Hippocampal formation (tissue), 2 donors: ENCODE data around the gene PDF.
"Not testable (repeated sequence)": the region's sequence is repeated elsewhere in the genome, so short reads cannot be mapped to it uniquely, and the experiment has no call there.

ENCODE experiments used
- DNase-seq, 2 donors: peaks; one replicate each; lab custom pipeline; 2025; lab: John Stamatoyannopoulos, UW

PDF gene

DNA sequence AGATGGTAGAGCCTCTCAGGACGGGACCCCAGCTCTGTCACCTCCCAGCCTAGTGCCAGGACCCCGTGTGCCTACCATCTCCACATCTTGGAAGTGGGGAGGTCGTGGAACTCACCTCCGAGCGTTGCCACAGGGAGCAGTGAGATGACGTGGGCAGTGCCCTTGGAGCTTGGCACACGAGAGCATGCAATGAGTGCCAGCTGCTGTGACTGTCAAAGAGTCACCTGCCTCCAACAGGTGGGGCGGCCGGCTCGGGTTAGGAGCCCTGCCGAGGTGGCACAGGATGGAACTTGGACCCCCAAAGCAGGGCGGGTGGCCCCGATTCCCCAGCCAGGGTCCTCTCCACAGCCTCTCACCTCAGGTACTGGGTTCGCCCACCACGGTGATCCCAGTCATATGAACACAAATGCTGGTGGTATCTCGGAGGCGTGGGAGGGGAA lies 13.8 kb downstream of the PDF start:
- no peak for DNase-seq

DNA sequence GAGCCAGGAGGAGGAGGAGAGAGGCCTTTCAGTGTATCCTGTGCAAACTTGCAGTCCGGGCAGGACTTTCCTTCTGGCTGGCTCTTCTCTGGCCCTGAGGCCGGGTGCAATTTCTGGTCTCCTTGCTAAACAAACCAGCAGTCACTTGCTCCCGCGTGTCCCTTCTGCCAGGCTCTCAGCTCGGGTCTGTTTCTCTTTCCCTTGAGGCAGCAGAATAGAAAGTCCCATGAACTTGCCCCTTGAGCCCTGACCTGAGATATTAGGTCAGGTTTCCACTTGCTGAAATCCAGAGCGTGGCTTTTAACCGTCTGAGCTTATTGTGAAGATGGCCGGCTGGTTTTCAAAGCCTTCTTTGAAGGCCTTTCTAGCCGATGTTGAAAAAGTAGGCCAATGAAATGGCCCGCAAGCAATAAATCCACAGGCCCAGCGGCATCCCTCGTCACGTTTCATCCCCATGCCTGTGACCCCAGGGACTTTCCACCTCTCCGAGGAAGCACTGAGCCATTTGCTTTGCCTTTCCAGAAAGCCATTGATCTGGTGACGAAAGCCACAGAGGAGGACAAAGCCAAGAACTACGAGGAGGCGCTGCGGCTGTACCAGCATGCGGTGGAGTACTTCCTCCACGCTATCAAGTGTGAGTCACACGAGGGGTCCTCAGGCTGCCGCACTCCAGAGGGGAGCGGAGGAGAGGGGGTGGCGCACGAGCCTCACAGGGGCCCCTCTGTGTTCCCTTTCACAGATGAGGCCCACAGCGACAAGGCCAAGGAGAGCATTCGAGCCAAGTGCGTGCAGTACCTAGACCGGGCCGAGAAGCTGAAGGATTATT lies 14.7 kb downstream of the PDF start:
- DNase-seq, result no peak

DNA sequence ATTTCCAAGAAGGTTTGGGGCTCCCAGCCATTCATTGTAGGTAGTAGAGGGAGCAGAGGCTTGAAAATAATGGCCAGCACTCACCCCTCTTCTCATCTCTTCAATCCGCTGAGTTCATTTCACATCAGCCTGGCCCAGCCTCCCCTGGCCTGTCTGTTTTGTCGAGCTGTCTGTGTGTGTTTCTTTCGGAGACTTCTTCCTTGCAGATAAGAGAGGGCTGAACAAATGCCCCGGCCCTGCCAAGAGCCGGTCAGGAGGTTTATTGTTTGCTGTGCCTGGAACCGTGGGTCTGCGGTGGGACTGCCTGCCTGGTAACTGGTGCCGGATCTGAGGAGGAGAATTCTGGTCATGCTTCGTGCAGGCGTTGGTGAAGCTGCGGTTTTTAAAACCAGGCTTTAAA lies 15.9 kb downstream of the PDF start:
- DNase-seq, result no peak

DNA sequence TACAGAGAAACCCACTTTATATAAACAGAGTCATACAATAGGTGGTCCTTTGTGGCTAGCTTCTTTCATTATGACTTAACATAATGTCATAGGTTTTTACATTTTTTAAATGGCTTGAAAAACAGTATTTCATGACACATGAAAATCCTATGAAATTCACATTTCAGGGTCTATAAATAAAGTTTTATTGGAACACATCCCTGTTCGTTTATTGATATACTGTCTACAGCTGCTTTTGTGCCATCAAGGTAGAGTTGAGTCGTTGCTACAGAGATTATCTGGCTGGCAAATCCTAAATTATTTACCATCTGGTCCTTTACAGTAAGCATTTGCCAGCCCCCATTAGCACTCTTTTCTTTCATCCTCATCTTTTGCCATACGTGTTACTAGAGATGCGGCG lies 16.9 kb downstream of the PDF start:
- DNase-seq, result no peak

DNA sequence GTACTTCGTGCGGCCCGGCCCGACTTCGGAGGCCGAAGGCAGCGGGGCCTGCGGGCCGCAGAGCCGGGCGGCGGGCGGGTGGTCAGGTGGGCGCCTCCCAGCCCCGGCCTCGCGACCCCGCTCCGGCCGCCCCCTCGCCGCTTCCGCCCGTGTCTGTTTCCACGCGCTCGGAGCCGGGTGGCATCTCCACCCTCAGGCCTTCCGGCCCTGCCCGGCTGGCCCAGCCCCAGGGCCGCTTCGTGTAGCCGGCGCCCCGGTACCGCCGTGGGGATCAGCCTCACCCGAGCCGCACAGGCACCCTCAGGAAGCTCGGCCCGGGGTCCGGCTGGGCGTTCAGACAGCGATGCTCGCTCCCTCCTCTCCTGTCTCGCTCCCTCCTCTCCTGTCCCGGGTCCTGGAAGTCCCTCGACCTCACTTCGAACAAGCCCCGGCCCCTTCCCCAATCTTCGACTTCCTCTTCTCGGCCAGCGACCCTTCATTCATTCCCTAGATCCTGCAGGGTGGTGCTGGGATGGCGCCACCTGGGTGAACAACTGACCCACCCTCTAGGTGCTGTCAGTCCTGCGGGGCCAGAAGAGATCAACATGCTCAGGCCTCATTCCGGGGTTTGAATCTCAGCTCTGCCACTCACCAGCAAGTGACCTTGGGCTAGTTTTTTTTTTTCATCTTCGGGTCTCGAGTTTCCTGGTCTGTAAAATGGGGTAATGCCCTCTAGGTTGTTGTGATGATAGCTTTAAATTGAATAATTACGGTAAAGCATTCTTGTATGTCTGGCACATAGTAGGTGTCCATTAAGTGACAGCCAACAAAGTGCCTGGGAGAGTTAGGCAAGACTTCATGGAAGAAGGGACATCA lies 18.6 kb downstream of the PDF start:
- DNase-seq, result no peak

DNA sequence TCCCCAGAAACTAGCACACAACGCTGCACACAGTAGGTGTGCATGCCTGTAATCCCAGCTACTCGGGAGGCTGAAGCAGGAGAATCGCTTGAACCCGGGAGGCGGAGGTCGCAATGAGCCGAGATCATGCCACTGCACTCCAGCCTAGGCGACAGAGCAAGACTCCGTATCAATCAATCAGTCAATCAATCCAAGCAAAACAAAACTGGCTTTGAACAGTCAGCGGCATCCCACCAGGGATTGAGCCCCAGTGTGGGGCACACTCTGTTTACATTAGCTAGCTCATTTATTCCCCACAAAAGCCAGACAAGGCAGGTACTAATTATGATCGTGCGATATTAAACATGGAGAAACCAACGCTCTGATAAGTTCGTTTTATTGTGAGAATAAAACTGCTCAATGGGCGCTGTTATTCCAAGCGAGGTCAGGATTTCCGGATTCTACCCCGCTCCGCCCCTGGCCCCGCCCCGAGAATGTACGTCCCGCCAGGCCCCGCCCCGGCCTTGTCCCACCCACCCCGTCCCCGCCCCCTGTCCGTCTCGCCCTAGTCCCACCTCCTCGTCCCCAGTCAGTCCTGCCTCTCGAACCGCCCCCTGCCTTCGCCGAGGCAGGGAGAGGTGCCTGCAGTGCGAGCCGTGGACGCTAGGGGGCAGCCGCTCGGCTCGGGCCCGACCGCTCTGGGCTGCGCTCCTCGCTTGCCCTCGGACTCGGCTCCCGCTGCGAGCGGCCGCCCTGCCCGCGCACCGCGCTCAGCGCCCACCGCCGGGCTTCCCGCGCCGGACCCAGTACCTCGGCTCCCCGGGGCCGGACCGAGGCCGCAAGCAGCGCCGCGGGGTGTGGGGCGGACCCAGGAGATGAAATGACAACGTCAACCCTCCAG lies 19.5 kb downstream of the PDF start, which contains the start of gene VPS4A:
Gene VPS4A (plus strand): TSS at position 698 of the 880 bp plus-strand sequence. CDS start 162 bp downstream, at position 860.
- DNase-seq, result peak; percentile 98

DNA sequence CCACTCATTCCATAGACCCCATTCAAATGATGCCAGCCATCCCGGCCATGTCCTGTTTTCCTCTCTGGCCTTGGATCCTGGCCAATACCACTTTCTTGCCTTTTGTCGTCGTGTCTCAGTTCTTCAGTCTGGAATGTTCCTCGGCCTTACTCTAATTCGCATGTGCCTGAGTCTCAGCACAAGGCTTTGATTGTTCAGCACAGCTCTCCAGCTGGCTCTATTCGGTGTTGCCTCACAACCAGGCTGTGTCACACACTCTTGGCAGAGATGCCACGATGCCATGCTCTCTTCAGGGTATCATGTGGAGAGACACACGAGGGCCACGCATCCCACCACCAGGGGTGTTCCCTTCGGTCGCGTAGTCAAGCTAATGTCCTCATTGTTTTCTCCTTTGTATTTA lies 21.1 kb downstream of the PDF start:
- DNase-seq, result peak; percentile 26 to 34

DNA sequence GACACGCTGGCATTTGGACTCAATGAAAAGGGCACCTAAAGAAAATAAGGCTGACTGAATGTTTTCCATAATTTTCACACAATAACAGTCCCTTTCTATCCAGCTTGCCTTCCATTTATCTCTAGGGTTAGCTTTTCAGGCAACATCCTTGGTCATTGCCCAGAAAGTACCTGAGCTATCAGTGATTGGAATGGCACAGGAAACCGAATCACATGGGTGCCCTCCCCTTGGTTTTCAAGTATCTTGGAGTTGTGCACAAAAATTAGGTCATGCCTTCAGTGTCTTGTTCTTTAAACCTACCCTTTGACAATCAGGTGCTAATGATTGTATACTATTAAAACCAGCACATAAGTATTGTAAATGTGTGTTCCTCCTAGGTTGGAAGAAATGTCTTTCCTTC lies 22.5 kb downstream of the PDF start:
- no peak for DNase-seq

DNA sequence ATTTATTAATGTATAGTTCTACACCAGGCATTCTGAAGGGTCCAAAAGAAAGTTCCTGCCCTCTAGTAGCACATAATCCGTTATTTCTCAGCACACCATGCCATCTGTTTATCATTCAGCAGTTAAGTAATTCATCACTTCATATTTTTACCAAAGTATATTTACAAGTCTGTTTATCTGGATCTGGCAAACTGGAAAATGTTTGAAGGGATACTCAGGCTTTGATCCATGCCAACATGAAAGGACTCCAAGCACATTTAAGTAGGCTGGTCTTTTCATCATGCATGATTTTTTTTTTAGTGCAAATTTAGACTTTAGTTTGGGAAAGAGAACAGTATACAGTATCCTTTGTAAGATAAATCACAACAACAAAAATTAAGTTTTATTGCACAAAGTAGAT lies 23.3 kb downstream of the PDF start:
- no peak for DNase-seq

DNA sequence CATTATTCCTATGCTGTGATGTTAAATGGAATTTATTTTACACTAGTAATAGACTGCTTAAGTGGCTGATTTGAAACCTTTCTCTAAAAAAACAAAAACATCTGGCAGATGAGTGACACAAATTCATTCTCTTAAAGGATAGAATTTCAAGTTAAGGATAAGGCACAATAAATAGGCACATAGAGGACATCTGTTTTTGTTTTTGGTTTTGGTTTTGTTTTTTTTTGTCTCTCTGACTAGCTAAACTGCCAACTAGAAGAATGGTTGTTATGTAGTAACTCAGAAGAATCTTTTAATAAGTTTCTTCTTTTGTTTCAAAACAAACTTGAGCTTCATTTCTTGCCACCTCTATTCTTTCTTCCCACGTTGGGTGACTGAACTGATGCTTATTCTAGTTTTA lies 24.4 kb downstream of the PDF start:
- no peak for DNase-seq

DNA sequence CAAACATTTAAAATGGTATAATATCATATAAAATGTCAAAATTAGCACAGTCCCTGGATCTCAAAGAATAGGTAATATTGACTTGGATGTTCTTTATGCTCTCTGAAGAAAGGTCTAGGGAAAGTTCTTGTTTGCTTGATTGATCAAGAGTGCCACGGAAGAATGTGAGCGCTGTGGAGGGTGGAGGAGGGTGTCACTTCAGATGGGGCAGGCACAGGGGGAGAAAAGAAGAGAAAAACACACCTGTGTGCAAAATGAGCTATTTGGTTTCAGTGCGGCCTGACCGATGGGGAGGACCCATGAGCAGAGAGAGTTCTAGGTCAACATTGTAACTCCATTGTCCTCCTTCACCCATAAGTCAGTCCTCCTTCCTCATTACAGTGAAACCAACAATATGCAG lies 28.1 kb downstream of the PDF start:
- DNase-seq, result no peak

DNA sequence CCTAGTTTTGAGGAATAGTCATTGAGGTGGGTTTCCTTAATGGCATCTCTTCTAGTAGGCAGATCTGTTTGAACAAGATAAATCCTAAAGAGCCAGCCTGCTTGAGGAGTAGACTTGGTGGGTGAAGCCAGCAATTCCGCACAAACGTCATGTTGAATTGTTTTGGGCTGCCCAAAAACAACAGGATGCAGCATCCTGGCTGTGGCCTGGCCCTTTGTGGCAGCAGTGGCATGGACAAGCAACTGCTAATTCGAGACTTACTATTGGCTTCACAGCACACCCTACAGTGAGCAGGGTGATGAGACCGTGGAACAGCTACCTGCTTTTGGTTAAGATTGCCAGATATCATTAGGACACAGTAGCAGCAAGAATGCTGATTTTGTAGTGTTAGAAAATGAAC lies 28.5 kb downstream of the PDF start:
- DNase-seq, result no peak

DNA sequence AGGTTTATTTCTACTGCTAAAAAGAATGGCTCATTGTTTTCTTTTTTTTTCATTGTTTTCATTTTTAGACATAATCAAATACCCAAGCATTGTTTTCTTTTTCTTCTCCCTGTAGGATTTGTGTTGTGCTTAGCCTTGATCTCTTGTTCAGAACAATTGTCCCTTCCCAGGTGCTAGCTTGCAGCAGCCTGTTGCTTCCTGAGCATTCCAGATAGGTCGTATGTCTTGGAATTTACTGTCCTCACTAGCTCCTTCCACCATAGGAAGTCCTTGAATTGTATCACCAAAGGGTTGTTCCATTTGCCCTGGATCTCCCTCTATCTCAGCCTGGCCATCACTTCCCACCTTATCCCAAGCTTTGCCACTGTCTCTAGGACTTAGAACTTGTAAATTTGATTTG lies 29.2 kb downstream of the PDF start:
- no peak for DNase-seq

DNA sequence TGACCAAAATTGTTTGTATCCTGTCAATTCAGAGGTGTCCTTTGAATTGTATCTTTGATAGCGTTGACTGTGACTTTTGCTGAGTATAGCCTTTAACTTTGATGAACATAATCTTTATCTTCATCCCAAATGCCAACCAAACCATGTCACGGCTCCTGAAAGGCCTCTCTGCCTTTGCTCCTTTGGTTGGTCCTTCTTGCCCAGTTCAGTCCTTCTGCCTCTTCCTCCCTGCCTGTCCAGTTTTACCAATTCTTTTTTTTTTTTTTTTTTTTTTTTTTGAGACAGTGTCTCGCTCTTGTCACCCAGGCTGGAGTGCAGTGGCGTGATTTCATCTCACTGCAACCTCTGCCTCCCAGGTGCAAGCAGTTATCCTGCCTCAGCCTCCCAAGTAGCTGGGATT lies 32.1 kb downstream of the PDF start:
- no peak for DNase-seq

DNA sequence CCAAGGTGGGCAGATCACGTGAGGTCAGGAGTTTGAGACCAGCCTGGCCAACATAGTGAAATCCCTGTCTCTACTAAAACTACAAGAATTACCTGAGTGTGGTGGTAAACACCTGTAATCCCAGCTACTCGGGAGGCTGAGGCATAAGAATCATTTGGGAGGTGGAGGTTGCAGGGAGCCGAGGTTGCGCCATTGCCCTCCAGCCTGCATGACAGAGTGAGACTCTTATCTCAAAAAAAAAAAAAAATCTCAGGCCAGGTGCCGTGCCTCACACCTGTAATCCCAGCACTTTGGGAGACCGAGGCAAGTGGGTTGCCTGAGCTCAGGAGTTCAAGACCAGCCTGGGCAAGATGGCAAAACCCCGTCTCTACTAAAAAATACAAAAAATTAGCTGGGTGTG lies 33.6 kb downstream of the PDF start:
- DNase-seq, result not testable (repeated sequence)

DNA sequence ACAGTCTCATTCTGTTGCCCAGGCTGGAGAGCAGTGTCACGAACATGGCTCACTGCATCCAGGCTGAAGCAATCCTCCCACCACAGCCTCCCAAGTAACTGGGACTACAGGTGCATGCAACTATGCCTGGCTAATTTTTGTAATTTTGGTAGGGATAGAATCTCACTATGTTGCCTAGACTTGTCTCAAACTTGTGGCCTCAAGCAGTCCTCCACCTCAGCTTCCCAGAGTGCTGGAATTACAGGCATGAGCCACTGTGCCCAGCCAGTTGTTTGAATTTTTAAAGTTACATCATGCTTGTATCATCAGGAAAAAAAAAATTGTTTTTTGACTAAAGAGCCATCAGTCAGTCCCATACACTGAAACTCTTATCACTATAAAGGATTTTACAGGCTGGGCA lies 36.3 kb downstream of the PDF start:
- DNase-seq, result no peak

DNA sequence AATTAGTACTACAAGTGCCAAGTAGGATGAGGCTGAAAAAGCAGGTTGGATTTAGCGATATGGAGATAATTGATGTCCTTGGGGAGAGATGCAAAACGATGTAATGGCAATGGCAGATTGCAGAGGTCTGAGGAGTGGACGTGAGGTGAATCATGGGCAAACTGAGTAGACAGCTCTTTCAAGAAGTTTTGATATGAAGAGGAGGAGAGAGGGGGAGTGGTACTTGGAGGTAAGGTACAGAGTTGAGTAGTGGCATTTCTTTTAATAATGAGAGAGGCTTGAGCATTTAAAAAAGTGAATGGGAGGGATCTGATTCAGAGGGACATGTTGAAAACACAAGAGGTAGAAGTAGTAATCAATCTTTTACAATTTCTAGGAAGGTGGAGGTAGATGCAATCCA lies 37.0 kb downstream of the PDF start:
- no peak for DNase-seq

DNA sequence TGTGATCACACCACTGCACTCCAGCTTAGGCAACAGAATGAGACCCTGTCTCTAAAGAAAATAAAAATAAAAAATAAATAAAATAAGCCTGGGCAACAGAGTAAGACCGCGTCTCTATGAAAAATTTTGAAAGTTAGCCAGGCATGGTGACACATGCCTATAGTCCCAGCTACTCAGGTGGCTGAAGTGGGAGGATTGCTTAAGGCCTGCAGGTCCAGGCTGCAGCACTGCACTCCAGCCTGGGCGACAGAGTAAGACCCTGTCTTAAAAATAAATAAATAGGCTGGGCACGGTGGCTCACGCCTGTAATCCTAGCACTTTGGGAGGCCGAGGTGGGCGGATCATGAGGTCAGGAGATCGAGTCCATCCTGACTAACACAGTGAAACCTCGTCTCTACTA lies 38.7 kb downstream of the PDF start:
- DNase-seq, result not testable (repeated sequence)

DNA sequence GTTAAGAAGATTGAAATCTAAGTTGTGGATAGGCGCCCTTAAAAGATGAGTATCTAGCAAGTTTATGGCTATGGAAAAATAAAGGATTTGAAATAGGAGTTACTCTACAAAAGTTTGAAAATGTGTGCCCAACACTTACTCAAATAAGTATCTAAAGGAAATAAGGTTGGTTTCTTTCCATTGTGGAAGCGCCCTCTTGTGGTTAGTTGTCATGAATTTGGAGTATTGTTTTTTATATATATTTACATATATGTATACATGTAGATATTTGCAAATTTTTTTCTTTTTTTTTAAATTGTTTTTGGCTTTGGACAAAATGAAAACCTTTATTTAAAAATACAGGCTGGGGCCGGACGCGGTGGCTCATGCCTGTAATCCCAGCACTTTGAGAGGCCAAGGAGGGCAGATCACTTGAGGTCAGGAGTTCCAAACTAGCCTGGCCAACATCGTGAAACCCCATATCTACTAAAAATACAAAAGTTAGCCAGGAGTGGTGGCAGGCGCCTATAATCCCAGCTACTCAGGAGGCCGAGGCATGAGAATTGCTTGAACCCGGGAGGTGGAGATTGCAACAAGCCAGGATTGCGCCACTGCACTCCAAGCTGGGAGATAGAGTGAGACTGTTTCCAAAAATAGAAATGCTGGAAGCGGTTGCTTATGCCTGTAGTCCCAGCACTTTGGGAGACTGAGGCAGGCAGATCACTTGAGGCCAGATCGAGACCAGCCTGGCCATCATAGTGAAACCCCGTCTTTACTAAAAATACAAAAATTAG lies 43.3 kb downstream of the PDF start:
- peak in 1 of 2 donors; percentile 73 for DNase-seq

DNA sequence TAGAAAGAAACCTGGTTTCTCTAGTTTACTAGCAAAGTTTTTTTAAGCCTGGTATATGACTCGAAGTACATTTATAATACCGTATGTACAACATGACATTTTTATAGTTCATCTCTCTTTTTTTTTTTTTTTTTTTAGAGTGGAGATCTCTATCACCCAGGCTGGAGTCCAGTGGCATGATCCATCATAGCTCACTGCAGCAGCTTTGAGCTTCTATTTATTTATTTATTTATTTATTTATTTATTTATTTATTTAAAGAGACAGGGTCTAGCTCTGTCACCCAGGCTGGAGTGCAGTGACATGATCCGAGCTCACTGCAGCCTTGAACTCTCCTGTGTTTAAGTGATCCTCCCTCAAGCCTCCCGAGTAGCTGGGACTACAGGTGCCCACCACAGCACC lies 45.1 kb downstream of the PDF start:
- DNase-seq, result no peak

DNA sequence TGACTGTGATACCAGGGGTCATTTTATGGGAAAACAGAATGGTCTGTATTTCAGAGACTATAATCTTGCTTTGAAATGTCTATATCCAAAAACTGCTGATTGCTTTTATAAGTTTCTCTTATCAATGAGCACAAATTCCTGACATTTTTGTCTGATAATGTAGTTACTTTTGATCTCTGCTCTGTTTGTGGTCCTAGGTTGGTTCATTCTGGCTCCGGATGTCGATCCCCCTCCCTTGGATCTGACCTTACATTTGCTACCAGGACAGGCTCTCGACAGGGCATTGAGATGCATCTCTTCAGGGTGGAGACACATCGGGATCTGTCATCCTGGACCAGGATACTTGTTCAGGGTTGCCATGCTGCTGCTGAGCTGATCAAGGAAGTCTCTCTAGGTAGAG lies 46.5 kb downstream of the PDF start:
- DNase-seq, result no peak
